Fibroblast of gingiva (primary cell): ENCODE results near the gene CORO7.

Experiments
- DNase-seq: peaks from one replicate; pipeline ENCODE4 v3.0.0-alpha.2; 2011; ENCODE audit warnings: low read depth

Gene CORO7

DNA sequence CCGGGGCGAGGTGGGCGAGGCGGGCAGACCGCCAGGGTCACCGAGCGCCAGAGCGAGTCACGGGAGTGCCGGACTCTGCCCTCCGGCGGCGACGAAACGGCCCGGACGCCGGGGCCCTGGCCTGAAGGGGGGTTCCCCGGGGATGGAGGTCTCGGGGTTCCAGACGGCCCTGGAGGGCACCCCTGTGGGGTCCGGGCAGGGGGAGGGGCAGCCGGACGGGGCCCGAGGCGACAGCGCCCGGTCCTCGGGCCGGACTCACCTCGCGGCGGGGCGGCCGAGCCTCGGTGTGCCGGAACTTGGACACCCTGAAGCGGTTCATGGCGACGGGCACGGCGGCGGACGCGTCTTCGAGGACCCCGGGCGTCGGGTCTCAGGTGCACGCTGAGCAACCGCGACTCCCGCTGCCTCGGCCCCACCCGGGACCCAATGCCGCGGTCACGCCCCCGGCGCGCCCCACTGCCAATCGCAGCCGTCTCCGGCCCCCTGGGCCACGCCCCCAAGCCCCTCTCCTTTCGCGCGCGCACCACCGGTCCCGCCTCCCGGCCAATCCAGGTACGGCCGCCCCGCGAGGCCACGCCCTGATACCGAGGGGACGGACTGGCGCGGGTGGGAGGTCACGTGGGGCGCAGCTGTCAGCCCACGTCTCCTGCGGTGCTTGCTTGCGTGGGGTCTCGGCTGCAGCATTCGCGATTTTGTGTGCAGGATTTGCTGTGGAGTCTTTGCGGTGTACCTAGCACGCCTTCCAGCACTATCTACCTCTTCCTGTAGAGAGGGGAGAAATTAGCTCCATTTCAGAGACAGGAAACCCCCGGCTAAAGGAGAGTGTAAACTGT lies at the start of gene CORO7:
CORO7 (minus strand) TSS at position 397 of the 833 bp plus-strand sequence; CDS start at position 319, 78 bp downstream.
- peak; percentile 84 for DNase-seq

DNA sequence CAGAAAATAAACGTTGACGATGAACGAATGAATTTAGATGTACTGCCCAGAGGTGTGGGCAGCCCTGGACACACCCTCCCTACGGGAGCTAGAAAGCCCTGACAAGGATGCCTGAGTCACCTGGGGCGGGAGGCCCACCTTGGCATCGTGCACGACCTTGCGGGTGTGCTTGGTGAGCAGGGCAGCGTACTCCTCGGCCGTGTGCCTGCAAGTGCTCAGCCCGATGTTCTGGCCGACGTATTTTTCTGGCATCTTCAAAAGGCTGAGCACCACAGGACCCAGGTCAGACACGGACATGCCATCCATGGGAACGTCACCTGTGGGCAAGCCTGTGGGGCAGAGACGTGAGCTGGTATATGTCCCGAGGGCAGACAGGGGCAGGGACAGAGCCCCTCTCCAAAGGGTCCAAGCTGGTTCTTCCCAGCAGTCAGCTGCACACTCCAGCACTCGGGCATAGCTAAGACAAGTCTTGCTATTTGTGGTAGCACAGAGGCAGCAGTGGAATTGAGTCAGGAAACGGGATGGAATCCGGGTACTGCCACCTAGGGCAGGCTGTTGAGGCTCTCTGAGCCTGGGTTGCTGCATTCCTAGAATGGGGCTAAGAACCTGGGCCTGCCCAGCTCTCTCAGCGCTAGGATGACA lies 47.2 kb upstream of the CORO7 start:
- DNase-seq, result no peak

DNA sequence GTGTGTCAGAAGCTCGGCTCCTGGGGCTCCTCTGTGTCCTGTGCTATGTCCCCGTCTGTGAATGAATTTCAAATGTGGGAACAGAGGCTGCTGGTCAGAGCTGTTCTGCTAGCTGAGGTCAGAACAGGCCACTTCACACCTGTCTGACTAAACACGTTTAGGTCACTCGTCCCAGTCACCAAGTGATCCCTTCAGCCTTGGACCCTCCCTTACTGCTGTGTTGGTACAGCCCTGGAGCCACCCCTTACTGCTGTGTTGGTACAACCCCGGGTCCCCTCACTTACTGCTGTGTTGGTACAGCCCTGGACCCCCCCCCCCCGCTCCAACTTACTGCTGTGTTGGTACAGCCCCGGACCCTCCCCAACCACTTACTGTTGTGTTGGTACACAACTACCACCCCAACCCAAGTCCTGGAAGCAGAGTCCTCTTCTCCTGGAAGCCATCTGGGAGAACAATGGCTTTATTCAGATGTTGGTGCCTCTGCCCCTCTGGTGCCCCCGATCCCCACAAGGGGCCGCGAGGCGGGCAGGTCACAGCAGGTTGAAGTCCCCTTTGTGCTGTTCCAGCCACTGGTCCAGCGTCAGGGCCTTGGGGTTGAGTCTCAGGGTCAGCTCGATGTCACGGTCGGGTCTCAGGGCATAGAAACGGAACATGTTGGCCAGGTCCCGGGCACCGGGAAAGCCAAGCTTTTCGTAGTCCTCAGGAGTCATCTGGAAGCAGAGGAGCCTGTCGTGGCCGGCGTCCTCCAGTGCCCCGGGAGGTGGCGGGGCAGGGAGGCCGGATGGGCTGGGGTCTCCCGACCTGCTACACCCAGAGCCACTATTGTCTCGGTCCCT lies 45.1 kb upstream of the CORO7 start:
- no peak for DNase-seq

DNA sequence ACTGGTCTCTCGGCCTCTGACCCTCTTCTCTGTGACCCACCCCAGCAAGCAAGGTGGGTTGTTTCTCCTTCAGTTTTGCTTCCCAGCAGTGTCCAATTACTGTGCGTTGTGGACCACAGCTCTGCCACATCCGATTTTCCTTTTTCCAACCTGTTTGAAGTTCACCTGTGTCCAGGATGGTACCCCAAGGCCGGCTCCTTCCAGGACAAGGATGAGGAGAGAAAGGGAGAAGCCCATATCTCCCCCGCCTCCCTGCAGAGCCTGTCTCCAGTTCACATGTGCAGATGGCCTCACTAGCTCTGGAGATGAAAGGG lies 44.5 kb upstream of the CORO7 start:
- DNase-seq, result no peak

DNA sequence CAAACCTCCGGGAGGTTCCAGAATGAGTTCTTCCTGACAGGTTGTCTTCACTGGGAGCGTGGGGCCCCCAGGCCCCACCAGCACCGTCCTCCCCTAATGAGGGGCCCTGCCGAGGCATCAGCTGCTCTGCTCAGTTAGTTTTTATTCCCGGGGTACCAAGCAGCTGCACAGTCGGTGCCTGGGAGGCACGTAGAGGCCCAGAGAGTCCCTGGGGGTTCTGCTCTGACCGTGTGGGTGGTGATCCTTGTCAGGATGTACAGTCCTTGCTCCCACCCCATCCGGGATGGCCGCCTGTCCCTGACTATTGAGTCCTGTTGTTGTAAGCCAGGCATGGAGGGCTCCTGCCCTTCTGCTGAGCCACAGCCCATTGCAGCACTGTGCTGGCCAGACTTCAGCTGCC lies 39.6 kb upstream of the CORO7 start:
- no peak for DNase-seq

DNA sequence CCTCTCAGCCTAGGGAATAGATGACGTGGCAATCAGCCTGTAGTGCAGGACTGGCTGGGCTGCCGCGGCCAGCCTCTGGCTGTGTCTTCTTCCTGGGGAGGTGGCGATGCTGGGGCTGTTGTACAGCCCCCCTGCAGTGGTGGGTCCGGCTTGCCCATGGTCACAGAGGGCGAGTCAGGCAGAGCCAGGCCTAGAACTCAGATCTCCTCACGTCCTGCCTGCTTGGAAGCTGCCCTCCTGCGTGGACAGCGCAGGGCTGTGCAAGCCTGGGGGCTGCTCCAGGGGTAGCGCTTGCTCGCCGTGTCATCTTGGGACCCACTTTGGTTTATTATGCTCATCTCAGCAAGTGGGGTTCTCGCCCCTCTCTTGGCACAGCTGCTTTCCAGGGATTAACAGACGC lies 38.7 kb upstream of the CORO7 start:
- no peak for DNase-seq

DNA sequence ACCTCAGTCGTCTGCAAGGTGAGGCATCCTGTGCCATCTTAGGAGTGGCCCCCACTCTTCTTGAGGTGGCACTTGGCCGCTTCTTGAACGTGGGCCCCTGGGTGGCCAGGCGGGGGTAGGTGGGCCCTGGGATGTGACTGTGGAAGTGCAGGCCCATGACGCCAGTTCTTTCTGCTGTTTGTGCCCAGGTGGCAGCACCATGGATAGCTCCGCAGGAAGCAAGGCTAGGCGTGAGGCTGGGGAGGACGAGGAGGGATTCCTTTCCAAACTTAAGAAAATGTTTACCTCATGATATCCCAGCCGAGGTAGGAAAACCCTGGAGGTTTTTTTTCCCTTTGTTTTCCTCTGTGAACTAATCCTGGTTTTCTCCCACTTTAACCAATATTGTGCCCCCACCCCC lies 38.2 kb upstream of the CORO7 start:
- no peak for DNase-seq

DNA sequence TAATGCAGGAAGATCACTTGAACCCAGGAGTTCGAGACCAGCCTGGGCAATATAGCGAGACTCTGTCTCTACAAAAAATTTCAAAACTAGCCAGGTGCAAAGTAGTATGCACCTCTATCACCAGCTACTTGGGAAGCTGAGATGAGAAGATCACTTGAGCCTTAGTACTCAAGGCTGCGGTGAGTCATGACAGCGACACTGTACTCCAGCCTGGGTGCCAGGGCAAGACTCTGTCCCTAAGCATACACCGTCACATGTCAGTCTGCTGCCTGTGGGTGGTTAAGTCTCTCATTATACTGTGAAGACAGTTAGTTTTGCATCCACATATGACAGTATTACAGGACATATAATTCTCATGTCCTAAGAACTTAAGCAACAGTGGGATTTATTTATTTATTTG lies 36.3 kb upstream of the CORO7 start:
- DNase-seq, result no peak

DNA sequence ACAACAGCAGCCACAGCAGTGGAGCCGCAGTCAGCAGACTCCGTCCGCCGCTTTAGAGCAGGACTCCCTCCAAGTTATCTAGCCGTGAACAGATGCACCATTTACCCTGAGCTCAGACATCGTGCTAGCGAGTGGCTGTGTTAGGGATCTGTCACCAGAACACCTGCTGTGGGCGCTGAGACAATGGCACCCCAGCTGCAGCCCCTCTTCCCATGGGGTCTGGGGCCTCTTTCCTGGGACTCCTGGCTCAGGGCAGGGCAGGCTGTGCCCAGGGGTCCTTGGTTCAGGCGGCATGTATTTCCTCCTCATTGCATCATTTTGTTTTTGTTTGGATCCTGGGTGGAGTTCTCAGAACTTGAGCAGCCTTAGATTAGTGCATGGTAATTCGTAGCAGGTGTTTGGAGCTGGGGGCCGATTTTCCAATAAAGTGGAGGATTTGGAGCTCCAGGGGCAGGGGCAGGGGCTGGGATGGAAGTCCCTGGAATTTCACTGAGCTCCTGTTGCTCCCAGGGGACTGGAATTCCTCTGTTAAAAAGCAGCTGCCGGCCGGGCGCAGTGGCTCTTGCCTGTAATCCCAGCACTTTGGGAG lies 34.6 kb upstream of the CORO7 start:
- no peak for DNase-seq

DNA sequence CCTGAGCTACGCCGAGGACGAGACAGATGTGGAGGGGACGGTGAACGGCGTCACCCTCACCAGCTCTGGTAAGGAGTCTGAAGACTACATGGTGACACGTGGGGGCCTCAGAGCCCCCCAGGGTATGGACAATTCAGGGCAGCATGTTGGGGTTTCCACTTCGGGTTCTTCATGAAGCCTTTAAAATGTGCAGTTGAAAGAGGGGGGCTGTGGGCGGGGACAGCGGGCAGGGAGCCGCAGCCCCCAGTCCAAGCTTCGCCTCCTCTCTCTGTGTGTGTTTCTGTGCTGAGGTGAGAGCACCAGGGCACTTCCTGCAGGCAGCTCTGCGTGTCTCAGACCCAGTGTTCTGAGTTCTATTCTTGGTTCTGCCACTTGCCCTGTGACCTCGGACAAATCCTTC lies 34.0 kb upstream of the CORO7 start:
- no peak for DNase-seq

DNA sequence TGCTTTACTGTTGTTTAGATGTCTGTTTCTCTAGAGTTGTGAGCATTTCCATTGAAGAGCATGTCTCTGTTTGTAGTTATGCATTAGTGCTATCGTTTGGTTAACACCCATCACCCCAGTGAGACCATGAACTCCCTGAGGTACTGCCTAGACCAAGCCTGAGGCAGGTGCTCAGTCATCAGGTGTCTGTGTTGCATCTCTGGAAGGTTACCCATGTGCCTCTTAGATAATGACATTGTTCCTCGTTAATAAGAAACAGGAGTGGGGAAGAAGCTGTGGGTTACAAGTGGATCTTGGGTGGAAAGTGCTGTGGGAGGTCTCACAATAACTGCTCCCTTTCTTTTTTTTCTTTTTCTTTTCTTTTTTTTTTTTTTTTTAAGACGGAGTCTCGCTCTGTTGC lies 27.6 kb upstream of the CORO7 start:
- DNase-seq, result no peak

DNA sequence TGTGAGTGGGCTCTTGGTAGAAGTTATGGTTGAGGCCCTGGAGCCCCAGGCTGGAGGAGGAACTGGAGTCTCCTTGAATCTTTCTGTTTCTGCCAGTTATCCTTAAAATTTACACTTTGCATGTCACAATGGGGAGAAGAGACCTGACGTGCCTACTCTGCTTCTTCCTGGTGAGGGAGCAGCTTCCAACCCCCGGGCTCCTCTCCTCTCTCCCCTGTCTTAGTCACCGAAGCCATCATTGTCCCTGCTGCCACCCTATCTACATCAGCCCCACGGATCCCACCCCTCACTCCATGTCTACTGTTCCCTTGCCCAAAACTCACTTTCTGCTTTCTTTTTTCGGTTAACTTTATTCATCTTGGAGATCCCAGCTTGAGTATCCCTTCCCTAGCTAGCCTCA lies 26.9 kb upstream of the CORO7 start:
- DNase-seq, result no peak

DNA sequence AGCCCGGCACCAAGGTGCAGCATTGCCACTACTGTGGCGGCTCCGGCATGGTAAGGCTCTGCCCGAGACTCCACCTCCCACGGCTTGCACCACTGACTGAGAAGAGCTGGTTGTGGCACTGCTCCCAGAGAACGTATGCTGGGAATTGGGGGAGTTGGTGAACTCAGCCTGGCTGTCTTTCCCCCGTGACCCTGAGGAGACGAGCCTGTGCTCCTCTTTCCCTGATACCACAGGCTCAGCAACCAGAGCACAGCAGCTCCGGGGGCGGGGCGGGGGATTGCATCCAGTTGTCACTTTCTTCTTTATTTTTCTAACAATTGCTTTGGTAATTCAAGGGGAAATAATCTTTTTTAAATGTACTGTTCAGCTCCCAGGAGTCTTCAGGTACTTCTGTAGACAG lies 26.0 kb upstream of the CORO7 start:
- DNase-seq, result no peak

DNA sequence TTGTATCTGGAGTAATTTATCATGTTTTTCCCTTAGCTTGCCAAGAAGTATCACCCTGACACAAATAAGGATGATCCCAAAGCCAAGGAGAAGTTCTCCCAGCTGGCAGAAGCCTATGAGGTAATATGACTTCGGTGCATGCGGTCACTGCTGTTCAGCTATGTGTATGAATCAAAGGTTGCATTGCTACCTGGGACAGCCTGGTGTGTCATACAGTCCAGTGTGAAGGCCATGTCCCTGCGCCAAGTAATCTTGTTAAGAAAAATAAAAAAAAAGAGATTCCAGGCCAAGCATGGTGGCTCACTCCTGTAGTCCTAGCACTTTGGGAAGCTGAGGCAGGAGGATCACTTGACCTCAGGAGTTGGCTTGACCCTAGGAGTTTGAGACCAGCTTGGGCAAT lies 21.0 kb upstream of the CORO7 start:
- no peak for DNase-seq

DNA sequence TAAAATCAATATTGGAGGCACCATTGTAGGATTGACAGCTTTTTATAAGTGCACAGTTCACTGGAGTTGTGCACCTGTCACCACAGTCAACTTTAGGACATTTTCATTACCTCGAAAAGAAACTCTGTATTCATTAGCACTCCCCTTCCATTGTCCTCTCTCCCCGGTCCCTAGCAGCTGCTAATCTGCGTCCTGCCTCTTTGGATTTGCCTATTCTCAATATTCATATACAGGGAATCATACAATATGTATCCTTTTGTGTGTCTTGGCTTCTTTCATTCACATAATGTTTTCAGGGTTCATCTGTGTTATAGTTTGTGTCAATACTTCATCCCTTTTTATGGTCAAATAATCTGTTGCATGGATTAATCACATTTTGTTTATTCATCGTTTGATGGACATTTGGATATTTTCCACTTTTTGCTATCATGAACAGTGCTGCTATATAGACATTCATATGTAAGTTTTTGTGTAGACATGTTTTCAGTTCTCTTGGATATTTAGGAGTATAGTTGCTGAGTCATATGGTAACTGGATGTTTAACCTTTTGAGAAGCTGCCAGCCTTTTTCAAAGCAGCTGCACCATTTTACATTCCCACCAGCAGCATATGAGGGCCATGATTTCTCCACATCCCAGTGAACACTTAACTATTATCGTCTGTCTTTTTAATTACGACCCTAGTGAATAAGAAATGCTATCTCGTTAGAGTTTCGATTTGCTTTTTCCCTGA lies 19.1 kb upstream of the CORO7 start:
- DNase-seq, result no peak

DNA sequence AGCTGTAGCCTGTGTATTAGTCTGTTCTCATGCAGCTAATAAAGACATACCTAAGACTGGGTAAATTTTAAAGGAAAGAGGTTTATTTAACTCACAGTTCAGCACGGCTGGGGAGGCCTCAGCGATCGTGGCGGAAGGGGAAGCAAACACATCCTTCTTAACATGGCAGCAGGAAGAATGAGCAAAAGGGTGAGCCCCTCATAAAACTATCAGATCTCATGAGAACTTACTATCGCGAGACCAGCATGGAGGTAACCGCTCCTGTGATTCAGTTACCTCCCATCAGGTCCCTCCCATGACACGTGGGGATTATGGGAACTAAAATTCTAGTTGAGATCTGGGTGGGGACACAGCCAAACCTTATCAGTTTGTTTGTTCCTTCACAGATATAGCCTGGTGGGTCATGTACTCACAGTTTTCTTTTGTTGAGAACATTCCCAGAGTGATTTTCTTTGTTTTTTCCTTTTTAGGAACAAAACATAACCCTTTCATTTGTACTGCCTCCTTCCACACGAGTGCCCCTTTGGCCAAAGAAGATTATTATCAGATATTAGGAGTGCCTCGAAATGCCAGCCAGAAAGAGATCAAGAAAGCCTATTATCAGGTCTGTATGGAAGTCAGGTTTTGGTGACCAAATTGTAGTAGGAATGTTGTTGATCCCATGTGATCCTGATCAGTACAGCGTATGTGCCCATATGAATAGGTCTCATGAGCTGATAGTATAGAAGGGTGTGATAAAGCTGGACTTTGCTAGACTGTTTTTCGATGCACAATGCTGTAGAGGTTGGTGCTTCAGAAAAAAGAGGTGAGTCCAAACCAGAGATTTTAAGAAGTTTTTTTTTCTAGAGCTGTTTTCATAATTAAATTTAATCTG lies 17.8 kb upstream of the CORO7 start:
- DNase-seq, result no peak

DNA sequence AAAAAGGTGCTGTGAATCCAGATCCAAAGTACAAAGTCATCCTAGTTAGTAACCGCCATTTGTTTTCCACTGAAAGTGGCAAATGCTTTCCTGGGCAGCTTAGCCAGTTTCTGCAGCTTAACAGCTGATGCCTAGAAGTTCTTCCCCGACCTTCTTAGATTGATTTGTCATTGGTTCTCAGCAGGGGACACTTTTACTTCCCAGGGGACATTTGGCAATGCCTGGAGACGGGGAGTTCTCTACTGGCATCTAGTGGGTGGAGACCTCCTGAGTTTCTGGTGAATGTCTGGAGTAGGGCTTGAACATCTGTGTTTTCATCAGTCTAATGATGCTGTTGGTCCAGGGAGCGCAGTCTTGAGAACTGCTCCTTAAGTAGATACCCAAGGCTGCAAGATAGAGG lies 16.8 kb upstream of the CORO7 start:
- DNase-seq, result no peak

DNA sequence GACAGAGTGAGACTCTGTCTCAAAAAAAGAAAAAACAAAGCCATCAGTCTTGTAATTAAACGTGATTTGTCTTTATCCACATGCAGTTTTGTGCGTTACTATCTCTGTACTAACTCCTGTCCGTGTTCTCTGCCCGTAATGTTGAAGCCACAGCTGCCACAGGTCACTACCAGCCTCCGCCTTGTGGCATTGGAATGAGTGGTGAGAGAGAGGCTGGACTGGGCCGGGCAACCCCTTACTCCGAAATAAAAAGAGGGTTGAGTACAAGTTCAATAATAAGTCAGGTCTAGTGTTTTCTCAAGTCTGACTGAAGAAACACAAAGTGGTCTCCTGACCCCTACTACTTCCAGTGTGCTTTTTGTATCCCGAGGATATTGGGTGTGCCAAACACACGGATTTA lies 14.6 kb upstream of the CORO7 start:
- no peak for DNase-seq

DNA sequence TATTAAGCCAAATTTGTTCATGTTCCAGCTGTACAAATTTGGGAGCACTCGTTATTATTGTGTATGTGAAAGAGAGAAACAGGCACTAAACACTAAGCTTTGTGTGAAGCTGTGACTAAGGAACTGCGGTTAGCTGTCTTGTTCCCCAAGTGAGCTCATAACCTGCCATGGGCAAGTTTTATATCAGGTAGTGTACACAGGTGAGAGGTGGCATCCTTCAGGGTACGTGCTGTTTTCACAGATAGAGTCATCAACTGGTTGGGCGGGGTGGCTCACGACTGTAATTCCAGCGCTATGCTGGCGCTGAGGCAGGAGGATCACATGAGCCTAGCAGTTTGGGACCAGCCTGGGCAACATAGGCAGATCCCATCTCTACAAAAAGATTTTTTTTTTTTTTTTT lies 12.1 kb upstream of the CORO7 start:
- DNase-seq, result no peak

DNA sequence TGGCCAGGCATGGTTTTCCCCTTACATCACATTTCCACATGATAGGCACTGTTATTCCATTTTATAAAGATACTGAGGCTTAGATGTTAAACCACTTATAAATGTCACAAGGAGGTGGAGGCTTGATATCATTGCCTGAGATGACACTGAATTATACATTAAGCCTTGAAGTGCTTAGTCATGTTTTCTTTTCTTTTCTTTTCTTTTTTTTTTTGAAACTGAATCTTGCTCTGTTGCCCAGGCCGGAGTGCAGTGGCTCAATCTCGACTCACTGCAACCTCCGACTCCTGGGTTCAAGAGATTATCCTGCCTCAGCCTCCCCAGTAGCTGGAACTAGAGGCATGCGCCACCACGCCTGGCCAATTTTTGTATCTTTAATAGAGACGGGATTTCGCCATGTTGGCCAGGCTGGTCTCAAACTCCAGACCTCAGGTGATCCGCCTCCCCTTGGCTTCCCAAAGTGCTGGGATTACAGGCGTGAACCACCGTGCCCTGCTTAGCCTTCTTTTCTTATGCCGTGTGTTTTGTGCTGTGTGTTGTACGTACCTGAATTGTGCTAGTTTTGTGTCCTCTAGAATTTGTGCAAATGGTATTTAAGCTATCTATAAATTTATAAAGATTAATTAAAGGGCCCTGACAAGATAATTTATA lies 10.5 kb upstream of the CORO7 start:
- no peak for DNase-seq
